Measurements from ENCODE around the gene GNG8.

DNA sequence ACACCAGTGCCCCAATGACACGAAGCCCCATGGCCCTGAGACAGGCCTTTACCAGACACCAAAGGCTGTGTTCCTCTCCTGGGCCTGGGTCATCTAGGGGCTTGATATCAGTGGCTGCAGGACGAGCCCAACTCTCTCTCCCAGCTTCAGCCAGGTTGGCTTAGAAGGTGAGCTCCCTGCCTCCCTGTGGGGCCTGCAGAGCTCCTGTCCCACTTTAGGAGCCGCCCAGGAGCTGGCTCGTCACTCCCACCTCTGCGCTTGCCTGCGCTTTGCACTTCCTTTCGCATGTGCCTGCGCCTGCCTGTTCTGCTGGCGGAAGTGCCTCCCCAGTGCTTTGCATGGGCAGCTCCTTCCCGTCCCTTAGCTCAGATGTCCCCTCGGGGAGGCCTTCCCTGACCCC is 30.0 kb downstream of the GNG8 start:
- TF ChIP-seq ZZZ3 (IDR thresholded peaks at IDR 0.05; ENCODE audit: control insufficient read depth, insufficient read length, low read depth) (no peak), RAD21 (IDR thresholded peaks at IDR 0.05; ENCODE audit: insufficient read depth, low read depth, low read length) (no peak), GABPA (IDR thresholded peaks at IDR 0.05; ENCODE audit: low read depth) (no peak)
- TF ChIP-seq, protein P1, sequence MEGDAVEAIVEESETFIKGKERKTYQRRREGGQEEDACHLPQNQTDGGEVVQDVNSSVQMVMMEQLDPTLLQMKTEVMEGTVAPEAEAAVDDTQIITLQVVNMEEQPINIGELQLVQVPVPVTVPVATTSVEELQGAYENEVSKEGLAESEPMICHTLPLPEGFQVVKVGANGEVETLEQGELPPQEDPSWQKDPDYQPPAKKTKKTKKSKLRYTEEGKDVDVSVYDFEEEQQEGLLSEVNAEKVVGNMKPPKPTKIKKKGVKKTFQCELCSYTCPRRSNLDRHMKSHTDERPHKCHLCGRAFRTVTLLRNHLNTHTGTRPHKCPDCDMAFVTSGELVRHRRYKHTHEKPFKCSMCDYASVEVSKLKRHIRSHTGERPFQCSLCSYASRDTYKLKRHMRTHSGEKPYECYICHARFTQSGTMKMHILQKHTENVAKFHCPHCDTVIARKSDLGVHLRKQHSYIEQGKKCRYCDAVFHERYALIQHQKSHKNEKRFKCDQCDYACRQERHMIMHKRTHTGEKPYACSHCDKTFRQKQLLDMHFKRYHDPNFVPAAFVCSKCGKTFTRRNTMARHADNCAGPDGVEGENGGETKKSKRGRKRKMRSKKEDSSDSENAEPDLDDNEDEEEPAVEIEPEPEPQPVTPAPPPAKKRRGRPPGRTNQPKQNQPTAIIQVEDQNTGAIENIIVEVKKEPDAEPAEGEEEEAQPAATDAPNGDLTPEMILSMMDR (IDR thresholded peaks at IDR 0.05 in 2 of 3, conservative IDR thresholded peaks at IDR 0.05 in 1 of 3; ENCODE audit: control insufficient read depth in 2 of 3, extremely low read depth in 1 of 3, insufficient read depth in 1 of 3, low read depth in 3 of 3, low read length in 3 of 3) = no peak
